Ishikawa (cell line): ENCODE data around the gene CCDC200.

Experiments
- CEBPB ChIP-seq: IDR thresholded peaks from 2 replicates; pipeline ENCODE4 v1.6.1; 2012
- CREB1 ChIP-seq: IDR thresholded peaks from 2 replicates; pipeline ENCODE4 v1.6.1; 2012; ENCODE audit warnings: low read depth
- EGR1 ChIP-seq: IDR thresholded peaks from 2 replicates; pipeline ENCODE4 v1.6.1; 2012
- EP300 ChIP-seq: IDR thresholded peaks from 2 replicates; pipeline ENCODE4 v1.6.1; 2012; ENCODE audit warnings: borderline replicate concordance
- FOXM1 ChIP-seq: IDR thresholded peaks from 2 replicates; pipeline ENCODE4 v1.6.1; 2012; ENCODE audit warnings: low read depth, borderline replicate concordance
- MAX ChIP-seq: IDR thresholded peaks from 2 replicates; pipeline ENCODE4 v1.6.1; 2012
- NFIC ChIP-seq: IDR thresholded peaks from 2 replicates; pipeline ENCODE4 v1.6.1; 2012
- RAD21 ChIP-seq: IDR thresholded peaks from 2 replicates; pipeline ENCODE4 v1.6.1; 2012; ENCODE audit warnings: low read depth
- REST ChIP-seq: IDR thresholded peaks from 2 replicates; pipeline ENCODE4 v1.6.1; 2012; ENCODE audit warnings: low read depth, mild to moderate bottlenecking
- TAF1 ChIP-seq: IDR thresholded peaks from 2 replicates; pipeline ENCODE4 v1.6.1; 2012; ENCODE audit warnings: low read depth, mild to moderate bottlenecking
- TCF12 ChIP-seq: IDR thresholded peaks from 2 replicates; pipeline ENCODE4 v1.6.1; 2012; ENCODE audit warnings: low read depth
- TEAD4 ChIP-seq: IDR thresholded peaks from 2 replicates; pipeline ENCODE4 v1.6.1; 2012
- USF1 ChIP-seq: IDR thresholded peaks from 2 replicates; pipeline ENCODE4 v1.6.1; 2012
- YY1 ChIP-seq: IDR thresholded peaks from 2 replicates; pipeline ENCODE4 v1.6.1; 2012; ENCODE audit warnings: low read depth
- ZBTB7A ChIP-seq: IDR thresholded peaks from 2 replicates; pipeline ENCODE4 v1.6.1; 2012; ENCODE audit warnings: low read depth

CCDC200 gene

GRCh38 chr17:43211123-43211479 is 17.3 kb downstream of the CCDC200 start:
- TF ChIP-seq ZBTB7A = no peak
- no peak for TF ChIP-seq REST
- TF ChIP-seq NFIC = no peak
- no peak for TF ChIP-seq MAX

- TF ChIP-seq USF1 = no peak
- no peak for TF ChIP-seq NFIC
- no peak for TF ChIP-seq RAD21
- no peak for TF ChIP-seq TAF1
- no peak for TF ChIP-seq EP300
Measured at GRCh38 chr17:43210576-43210975, 17.8 kb downstream of the CCDC200 start.

- no peak for TF ChIP-seq TCF12
- TF ChIP-seq MAX = no peak
- no peak for TF ChIP-seq TEAD4
- TF ChIP-seq REST = no peak
- TF ChIP-seq EGR1 = no peak
- no peak for TF ChIP-seq TAF1
- no peak for TF ChIP-seq YY1
- no peak for TF ChIP-seq CREB1
- no peak for TF ChIP-seq RAD21
- no peak for TF ChIP-seq USF1
- TF ChIP-seq FOXM1 = no peak
- no peak for TF ChIP-seq EP300
- no peak for TF ChIP-seq NFIC
Measured at GRCh38 chr17:43200127-43200526, 28.3 kb downstream of the CCDC200 start.

GRCh38 chr17:43199633-43200032 is 28.8 kb downstream of the CCDC200 start:
- TF ChIP-seq USF1 (no peak), CEBPB (no peak), EP300 (no peak), TEAD4 (no peak), YY1 (no peak), CREB1 (no peak), FOXM1 (no peak), REST (no peak), NFIC (no peak)

- TF ChIP-seq REST (no peak), TEAD4 (no peak), ZBTB7A (no peak)
Measured at GRCh38 chr17:43193251-43193650, 35.2 kb downstream of the CCDC200 start.
